Epithelial cell of esophagus (primary cell): ENCODE data around the gene AUP1.

Source experiments
- DNase-seq: peaks from one replicate; pipeline ENCODE4 v3.0.0; 2010; ENCODE audit warnings: low read depth
- H3K4me3 ChIP-seq: 2 replicates; pipeline ENCODE4 v1.5.1; 2011; ENCODE audit warnings: mild to moderate bottlenecking, low read length, control low read depth
- CTCF ChIP-seq: IDR thresholded peaks from 2 replicates; pipeline ENCODE4 v1.5.1; 2011; ENCODE audit warnings: low read depth, mild to moderate bottlenecking, low read length, control low read depth, inconsistent platforms; ENCODE audit not compliant: insufficient read depth; ENCODE audit errors: missing control alignments

Gene AUP1

DNA sequence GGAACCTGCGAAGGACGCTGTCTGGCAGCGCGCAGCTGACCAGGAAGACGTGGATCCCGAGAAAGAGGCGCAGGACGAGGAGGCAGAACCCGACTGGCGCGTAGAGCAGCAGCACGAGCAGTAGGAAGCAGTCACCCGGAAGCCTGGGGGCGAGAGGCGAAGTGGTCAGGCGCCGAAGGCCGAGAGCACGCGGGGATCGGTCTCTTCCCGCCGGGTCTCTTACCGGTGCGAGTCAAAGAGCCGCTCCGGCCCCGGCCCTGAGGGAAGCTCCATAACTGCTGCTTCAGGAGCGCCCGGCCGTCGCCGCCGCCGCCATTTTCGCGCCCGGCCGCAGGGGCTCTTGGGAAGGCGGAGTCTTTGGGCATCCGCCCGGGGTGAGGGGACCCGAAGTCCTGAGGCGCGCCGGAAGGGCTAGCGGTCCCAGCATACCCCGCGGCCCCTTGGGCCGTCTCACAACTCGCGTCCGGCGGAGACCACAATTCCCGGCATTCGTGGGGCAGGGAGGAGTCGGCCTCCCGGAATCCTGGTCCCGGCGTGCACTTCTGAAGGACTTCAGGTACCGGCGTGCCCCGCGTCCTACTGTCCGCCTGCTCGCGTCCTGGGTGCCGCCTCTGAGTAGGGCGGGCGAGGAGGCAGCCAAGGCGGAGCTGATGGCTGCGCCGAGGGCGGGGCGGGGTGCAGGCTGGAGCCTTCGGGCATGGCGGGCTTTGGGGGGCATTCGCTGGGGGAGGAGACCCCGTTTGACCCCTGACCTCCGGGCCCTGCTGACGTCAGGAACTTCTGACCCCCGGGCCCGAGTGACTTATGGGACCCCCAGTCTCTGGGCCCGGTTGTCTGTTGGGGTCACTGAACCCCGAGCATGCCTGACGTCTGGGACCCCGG, at the start of gene AUP1, which contains the start of gene HTRA2:
TSS of gene AUP1 (minus strand) at position 350 of the 882 bp plus-strand sequence. CDS start at position 273, 77 bp downstream.
TSS of gene HTRA2 (plus strand) at position 577 of the 882 bp plus-strand sequence. CDS start at position 651, 74 bp downstream.
- DNase-seq, result peak; percentile 100
- H3K4me3 ChIP-seq, result peak within 1 kb of the TSS; percentile 94
- no peak for TF ChIP-seq CTCF

GRCh38 chr2:74578408-74578807, 48.9 kb upstream of the AUP1 start:
- no peak overlapping the region for H3K4me3 ChIP-seq
- no peak for DNase-seq
- TF ChIP-seq CTCF, result no peak

- TF ChIP-seq CTCF, result no peak
- no peak overlapping the region for H3K4me3 ChIP-seq
- DNase-seq, result no peak
Measured at GRCh38 chr2:74577448-74577847, 47.9 kb upstream of the AUP1 start.

DNA sequence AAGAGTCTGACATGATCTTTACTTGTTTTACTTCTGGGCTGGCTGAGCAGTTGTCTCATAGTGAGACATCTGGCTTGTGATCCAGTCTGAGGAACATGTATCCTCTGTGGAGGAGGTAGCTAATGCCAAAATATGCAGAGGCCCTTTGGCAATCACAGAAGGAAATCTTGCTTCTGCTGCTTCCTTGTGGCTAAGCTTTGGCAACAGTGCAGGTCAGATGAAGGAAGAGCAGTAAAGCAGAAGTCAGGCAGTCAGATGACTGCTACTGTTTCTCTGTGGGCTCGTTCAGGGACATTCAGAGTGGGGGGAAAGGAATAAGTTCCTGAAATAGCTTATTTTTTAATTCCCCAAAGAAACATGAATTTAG, 47.3 kb upstream of the AUP1 start:
- no peak overlapping the region for H3K4me3 ChIP-seq
- DNase-seq, result peak; percentile 28

GRCh38 chr2:74576211-74576862, 46.8 kb upstream of the AUP1 start:
- TF ChIP-seq CTCF, result no peak
- H3K4me3 ChIP-seq, result no peak overlapping the region
- no peak for DNase-seq

More for the DNA sequence above, 47.3 kb upstream of the AUP1 start:
- peak; percentile 6 for TF ChIP-seq CTCF

DNA sequence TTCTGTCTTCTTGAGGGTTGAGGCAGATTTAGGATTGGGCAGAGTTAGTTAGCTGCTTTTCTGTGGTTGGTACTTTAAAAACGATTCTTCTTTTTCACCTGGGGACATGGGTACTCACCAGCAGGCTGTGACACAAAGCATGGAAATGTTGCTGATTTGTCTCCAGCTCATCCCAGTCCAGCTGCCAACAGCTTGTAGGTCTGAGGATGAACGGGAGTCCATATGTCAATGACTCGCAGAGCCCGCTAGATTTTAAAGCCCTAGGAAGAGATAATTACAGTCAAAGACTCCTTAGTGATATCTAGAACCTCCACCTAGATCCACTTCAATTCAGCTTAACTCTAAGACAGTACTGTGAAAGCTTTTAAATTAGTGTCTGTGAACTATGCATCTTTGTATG, 45.8 kb upstream of the AUP1 start:
- no peak for DNase-seq
- no peak overlapping the region for H3K4me3 ChIP-seq
- TF ChIP-seq CTCF, result no peak
